SU-DHL-6 (cell line): ENCODE data around the gene GRIK1.

ENCODE experiments used
- H2AFZ ChIP-seq: fragments of 200-600 bp; sonication (generic); 2 replicates; pipeline ENCODE4 v1.6.1; 2014; ENCODE audit warnings: low read depth, mild to moderate bottlenecking, moderate library complexity, mixed read lengths, antibody characterized with exemption, low read length; ENCODE audit not compliant: severe bottlenecking
- H3F3A ChIP-seq: fragments of 200-600 bp; shearing (Covaris generic); 2 replicates; pipeline ENCODE4 v1.6.0; 2016; ENCODE audit warnings: antibody characterized with exemption, mild to moderate bottlenecking; ENCODE audit not compliant: insufficient read depth
- H3K27ac ChIP-seq: fragments of 200-600 bp; sonication (generic); 2 replicates; pipeline ENCODE4 v1.5.1; 2016; ENCODE audit warnings: low read depth, mild to moderate bottlenecking, low read length, moderate library complexity, mixed read lengths
- H3K27me3 ChIP-seq: fragments of 200-600 bp; sonication (generic), shearing (Covaris generic); 2 replicates; pipeline ENCODE4 v1.6.0; 2014; ENCODE audit warnings: mild to moderate bottlenecking, low read length
- H3K36me3 ChIP-seq: fragments of 200-600 bp; sonication (generic); 2 replicates; pipeline ENCODE4 v1.6.1; 2014; ENCODE audit warnings: mild to moderate bottlenecking, low read length, mixed read lengths
- H3K4me2 ChIP-seq: fragments of 300-600, 200-600 bp; shearing (Covaris generic), sonication (generic); 2 replicates; pipeline ENCODE4 v1.6.0; 2014; ENCODE audit warnings: low read length, low read depth, mild to moderate bottlenecking; ENCODE audit not compliant: poor library complexity, severe bottlenecking
- H3K4me3 ChIP-seq: fragments of 200-600 bp; sonication (generic); 2 replicates; pipeline ENCODE4 v1.5.1; 2014; ENCODE audit warnings: antibody characterized with exemption, low read length, mild to moderate bottlenecking, mixed read lengths; ENCODE audit not compliant: insufficient read depth, poor library complexity, severe bottlenecking
- H3K79me2 ChIP-seq: fragments of 200-600 bp; sonication (generic); 2 replicates; pipeline ENCODE4 v1.6.1; 2014; ENCODE audit warnings: mild to moderate bottlenecking, low read length, moderate library complexity; ENCODE audit not compliant: insufficient read depth
- H3K9ac ChIP-seq: fragments of 200-600 bp; sonication (generic); 2 replicates; pipeline ENCODE4 v1.7.0; 2014; ENCODE audit warnings: mild to moderate bottlenecking, low read length
- H3K9me2 ChIP-seq: fragments of 200-600 bp; sonication (generic); replicated peaks from 2 replicates; pipeline ENCODE4 v1.6.1; 2014; ENCODE audit warnings: low read length; ENCODE audit not compliant: insufficient read depth
- H3K9me3 ChIP-seq: fragments of 200-600 bp; sonication (generic); 2 replicates; pipeline ENCODE4 v1.6.1; 2014; ENCODE audit warnings: low read length, mixed read lengths; ENCODE audit not compliant: insufficient read depth
- H4K20me1 ChIP-seq: fragments of 200-600 bp; sonication (generic); 2 replicates; pipeline ENCODE4 v1.6.1; 2014; ENCODE audit warnings: low read depth, mild to moderate bottlenecking, antibody characterized with exemption, low read length, moderate library complexity, mixed read lengths
- CTCF ChIP-seq: fragments of 200-600 bp; sonication (generic); IDR thresholded peaks from one replicate; pipeline ENCODE4 v1.5.1; 2017; ENCODE audit warnings: antibody characterized with exemption, mild to moderate bottlenecking, low read length, moderate library complexity; ENCODE audit not compliant: insufficient read depth, poor library complexity, severe bottlenecking
- EZH2phosphoT487 ChIP-seq: fragments of 200-600 bp; sonication (generic), shearing (Covaris generic); conservative IDR thresholded peaks from 2 replicates; pipeline ENCODE4 v1.6.1; 2018; ENCODE audit warnings: mild to moderate bottlenecking, antibody characterized with exemption, low read length, moderate library complexity, mixed read lengths

The GRIK1 gene

GRCh38 chr21:29827236-29827635 is 112.6 kb downstream of the GRIK1 start:
- H3K9me2 ChIP-seq: no peaks in the 10 kb centered on the region
- no peak overlapping the region for H2AFZ ChIP-seq
- TF ChIP-seq EZH2phosphoT487 (no peak), CTCF (no peak)

GRCh38 chr21:29826386-29826785 is 113.4 kb downstream of the GRIK1 start:
- Histone ChIP-seq H3F3A (no peaks in the 10 kb centered on the region), H3K36me3 (no peaks in the 10 kb centered on the region), H3K9me3 (no peaks in the 10 kb centered on the region), H4K20me1 (no peaks in the 10 kb centered on the region), H3K4me3 (no peak overlapping the region), H3K27me3 (no peaks in the 10 kb centered on the region), H3K9me2 (no peaks in the 10 kb centered on the region), H3K9ac (no peak overlapping the region), H3K4me2 (no peak overlapping the region), H2AFZ (no peak overlapping the region), H3K79me2 (no peaks in the 10 kb centered on the region), H3K27ac (no peak overlapping the region)
- TF ChIP-seq EZH2phosphoT487: no peak
- no peak for TF ChIP-seq CTCF

More at GRCh38 chr21:29827236-29827635, 112.6 kb downstream of the GRIK1 start:
- Histone ChIP-seq H3K27me3 (no peaks in the 10 kb centered on the region), H3K9me3 (no peaks in the 10 kb centered on the region), H3K9ac (no peak overlapping the region), H3K4me3 (no peak overlapping the region), H3K36me3 (no peaks in the 10 kb centered on the region), H3K27ac (no peak overlapping the region), H3K4me2 (no peak overlapping the region), H3F3A (no peaks in the 10 kb centered on the region), H3K79me2 (no peaks in the 10 kb centered on the region), H4K20me1 (no peaks in the 10 kb centered on the region)

GRCh38 chr21:29825936-29826335 is 113.9 kb downstream of the GRIK1 start:
- Histone ChIP-seq H3K9me2 (no peaks in the 10 kb centered on the region), H4K20me1 (no peaks in the 10 kb centered on the region), H3K36me3 (no peaks in the 10 kb centered on the region), H3K27ac (no peak overlapping the region), H3K9me3 (no peaks in the 10 kb centered on the region), H3K79me2 (no peaks in the 10 kb centered on the region), H3K9ac (no peak overlapping the region), H2AFZ (no peak overlapping the region), H3K27me3 (no peaks in the 10 kb centered on the region), H3F3A (no peaks in the 10 kb centered on the region), H3K4me2 (no peak overlapping the region), H3K4me3 (no peak overlapping the region)
- TF ChIP-seq CTCF: no peak
- TF ChIP-seq EZH2phosphoT487: no peak
